A673 (cell line): ENCODE data around the gene NUP188.

Source experiments
- EZH2 ChIP-seq: fragments of 200-600 bp; sonication (generic); IDR thresholded peaks from 2 replicates; pipeline ENCODE4 v1.6.1; 2017; ENCODE audit warnings: borderline replicate concordance, low read depth, mild to moderate bottlenecking, mixed read lengths, antibody characterized with exemption, low read length; ENCODE audit not compliant: poor library complexity, severe bottlenecking
- TF ChIP-seq, protein P1 (sequence below): fragments of 300-800, 200-600 bp; sonication (generic); conservative IDR thresholded peaks from 2 replicates; pipeline ENCODE4 v1.5.1; 2017; ENCODE audit warnings: low read depth, mild to moderate bottlenecking, antibody characterized with exemption, low read length, moderate library complexity, mixed read lengths

DNA sequence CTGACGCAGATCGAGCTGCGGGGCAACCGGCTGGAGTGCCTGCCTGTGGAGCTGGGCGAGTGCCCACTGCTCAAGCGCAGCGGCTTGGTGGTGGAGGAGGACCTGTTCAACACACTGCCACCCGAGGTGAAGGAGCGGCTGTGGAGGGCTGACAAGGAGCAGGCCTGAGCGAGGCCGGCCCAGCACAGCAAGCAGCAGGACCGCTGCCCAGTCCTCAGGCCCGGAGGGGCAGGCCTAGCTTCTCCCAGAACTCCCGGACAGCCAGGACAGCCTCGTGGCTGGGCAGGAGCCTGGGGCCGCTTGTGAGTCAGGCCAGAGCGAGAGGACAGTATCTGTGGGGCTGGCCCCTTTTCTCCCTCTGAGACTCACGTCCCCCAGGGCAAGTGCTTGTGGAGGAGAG, 31.3 kb upstream of the NUP188 start:
- TF ChIP-seq, protein P1, sequence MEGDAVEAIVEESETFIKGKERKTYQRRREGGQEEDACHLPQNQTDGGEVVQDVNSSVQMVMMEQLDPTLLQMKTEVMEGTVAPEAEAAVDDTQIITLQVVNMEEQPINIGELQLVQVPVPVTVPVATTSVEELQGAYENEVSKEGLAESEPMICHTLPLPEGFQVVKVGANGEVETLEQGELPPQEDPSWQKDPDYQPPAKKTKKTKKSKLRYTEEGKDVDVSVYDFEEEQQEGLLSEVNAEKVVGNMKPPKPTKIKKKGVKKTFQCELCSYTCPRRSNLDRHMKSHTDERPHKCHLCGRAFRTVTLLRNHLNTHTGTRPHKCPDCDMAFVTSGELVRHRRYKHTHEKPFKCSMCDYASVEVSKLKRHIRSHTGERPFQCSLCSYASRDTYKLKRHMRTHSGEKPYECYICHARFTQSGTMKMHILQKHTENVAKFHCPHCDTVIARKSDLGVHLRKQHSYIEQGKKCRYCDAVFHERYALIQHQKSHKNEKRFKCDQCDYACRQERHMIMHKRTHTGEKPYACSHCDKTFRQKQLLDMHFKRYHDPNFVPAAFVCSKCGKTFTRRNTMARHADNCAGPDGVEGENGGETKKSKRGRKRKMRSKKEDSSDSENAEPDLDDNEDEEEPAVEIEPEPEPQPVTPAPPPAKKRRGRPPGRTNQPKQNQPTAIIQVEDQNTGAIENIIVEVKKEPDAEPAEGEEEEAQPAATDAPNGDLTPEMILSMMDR, result no peak
- TF ChIP-seq EZH2, result no peak
